IPS DF 6.9 (cell line): ENCODE results near the gene LRRC73.
"Not testable (repeated sequence)": the region's sequence is repeated elsewhere in the genome, so short reads cannot be mapped to it uniquely, and the experiment has no call there.

Source experiments
- DNase-seq: peaks from one replicate; pipeline ENCODE4 v3.0.0-alpha.2; 2013; ENCODE audit warnings: low read depth, low spot score
- H3K27ac ChIP-seq: one replicate; pipeline ENCODE4 v1.5.1; 2013; ENCODE audit warnings: low read length, control low read depth
- H3K27me3 ChIP-seq: 2 replicates; pipeline ENCODE4 v1.6.1; 2013; ENCODE audit warnings: mild to moderate bottlenecking, low read length; ENCODE audit not compliant: control insufficient read depth, insufficient read depth
- H3K36me3 ChIP-seq: 2 replicates; pipeline ENCODE4 v1.6.1; 2013; ENCODE audit warnings: low read length; ENCODE audit not compliant: control insufficient read depth, insufficient read depth
- H3K4me1 ChIP-seq: 2 replicates; pipeline ENCODE4 v1.6.1; 2013; ENCODE audit warnings: low read length; ENCODE audit not compliant: control insufficient read depth, insufficient read depth
- H3K4me3 ChIP-seq: 2 replicates; pipeline ENCODE4 v1.5.1; 2013; ENCODE audit warnings: mild to moderate bottlenecking, low read length
- H3K9me3 ChIP-seq: 2 replicates; pipeline ENCODE4 v1.6.1; 2013; ENCODE audit warnings: low read length, inconsistent platforms; ENCODE audit not compliant: control insufficient read depth, insufficient read depth
- WGBS: extraction: QIAGEN DNeasy Blood & Tissue Kit; methylation state at CpG from one replicate; pipeline ENCODE4 v1.1.7; 2013; ENCODE audit warnings: mixed read lengths, missing lambda C conversion rate; ENCODE audit not compliant: insufficient read length, insufficient coverage; 5-methylcytosine and 5-hydroxymethylcytosine counted together

LRRC73 gene

DNA sequence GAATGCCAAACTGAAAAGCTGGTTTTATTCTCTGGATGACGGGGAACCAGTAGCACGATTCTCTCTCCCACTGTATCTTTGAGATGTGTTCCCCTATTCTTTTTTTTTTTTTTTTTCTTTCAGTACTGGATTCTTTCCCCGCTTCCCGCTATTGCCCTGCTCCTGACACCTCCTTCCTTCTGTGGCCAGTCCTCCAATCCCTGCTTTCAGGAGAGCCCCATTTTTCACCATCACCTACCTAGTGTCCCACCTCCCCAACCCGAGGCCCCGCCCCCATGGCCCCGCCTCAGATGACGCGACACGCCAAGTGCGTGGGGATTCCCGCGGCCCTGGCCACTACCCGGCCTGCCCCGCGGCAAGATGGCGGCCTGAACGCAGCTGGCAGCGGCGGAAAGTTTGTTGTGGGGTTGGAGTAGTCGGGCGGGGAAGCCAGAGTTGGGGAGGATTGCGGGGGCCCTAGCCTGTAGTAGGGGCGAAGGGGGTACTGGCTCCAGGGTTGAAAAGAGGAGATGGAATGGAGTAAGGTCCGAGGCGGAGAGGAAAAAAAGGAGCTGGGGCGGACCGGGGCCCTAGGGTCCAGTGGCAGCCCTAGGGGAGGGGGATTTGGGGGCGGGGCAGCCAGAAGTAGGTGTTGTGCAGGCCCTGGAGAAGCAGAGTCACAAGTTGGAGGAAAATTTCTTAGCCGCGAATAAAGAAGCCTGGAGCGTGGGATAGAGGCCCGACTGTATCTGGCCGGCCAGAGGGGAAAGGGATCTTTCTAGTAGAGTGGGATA lies 32.7 kb downstream of the LRRC73 start, which contains the start of gene TJAP1:
TSS of gene TJAP1 (plus strand) at position 336 of the 773 bp plus-strand sequence. CDS start 21,432 bp downstream, outside the sequence.
- peak; percentile 83 for DNase-seq
- Histone ChIP-seq H3K27me3 (no peaks in the 10 kb centered on the region; the same call in 1 of the 2 replicates), H3K4me3 (peak within 1 kb of the TSS; percentile 90; the same call in 1 of the 2 replicates), H3K9me3 (no peaks in the 10 kb centered on the region), H3K36me3 (no peaks in the 10 kb centered on the region), H3K4me1 (peaks cover 5% of the 10 kb centered on the region; the same call in 1 of the 2 replicates), H3K27ac (no peak within 1 kb of the TSS)
- WGBS = no CpG with 5 or more reads among the region's 34 CpGs

GRCh38 chr6:43476746-43477145 lies 33.4 kb downstream of the LRRC73 start:
- H3K27ac ChIP-seq = no peak overlapping the region

DNA sequence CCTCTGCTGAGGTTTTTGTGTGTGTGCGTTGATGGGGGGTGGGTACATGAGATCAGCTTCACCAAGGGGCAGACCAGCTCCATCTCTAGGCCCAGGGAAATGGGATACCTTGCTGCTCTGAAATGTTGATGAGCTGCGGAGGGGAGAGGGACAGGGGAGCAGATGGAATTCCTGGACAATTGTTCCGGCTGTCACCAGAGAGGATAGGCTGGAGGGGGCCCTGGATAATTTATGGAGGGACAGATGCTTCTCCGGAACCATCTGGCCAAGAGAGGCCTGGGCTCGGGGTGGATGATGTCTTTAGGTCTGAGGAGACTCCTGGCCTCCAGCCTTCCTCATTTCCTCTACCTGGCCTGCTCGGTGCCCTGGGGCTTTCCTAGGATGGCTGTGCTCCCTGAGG lies 34.6 kb downstream of the LRRC73 start:
- no CpG with 5 or more reads among the region's 6 CpGs for WGBS

More at GRCh38 chr6:43476746-43477145, 33.4 kb downstream of the LRRC73 start:
- H3K9me3 ChIP-seq = no peaks in the 10 kb centered on the region
- no peaks in the 10 kb centered on the region; the same call in 1 of the 2 replicates for H3K27me3 ChIP-seq
- WGBS = no CpG with 5 or more reads among the region's 2 CpGs
- H3K4me1 ChIP-seq = peaks cover 2% of the 10 kb centered on the region; the same call in 1 of the 2 replicates
- no peak overlapping the region; the same call in 1 of the 2 replicates for H3K4me3 ChIP-seq
- no peak for DNase-seq
- H3K36me3 ChIP-seq = no peaks in the 10 kb centered on the region

DNA sequence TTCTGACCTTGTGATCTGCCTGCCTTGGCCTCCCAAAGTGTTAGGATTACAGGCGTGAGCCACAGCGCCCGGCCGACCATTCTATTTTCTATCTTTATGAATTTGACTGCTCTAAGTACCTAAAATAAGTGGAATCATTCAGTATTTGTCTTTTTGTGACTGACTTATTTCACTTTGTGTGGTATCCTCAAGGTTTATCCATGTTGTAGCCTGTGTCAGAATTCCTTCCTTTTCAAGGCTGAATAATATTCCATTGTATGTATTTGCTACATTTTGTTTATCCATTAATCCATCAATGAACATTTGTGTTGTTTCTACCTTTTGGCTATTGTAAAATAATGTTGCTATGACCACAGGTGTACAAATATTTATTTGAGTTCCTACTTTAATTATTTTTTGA lies 37.6 kb downstream of the LRRC73 start:
- H3K27me3 ChIP-seq = no peaks in the 10 kb centered on the region; the same call in 1 of the 2 replicates
- WGBS = no CpG with 5 or more reads among the region's 4 CpGs
- H3K4me3 ChIP-seq = no peak overlapping the region
- no peak overlapping the region for H3K27ac ChIP-seq
- H3K9me3 ChIP-seq = no peaks in the 10 kb centered on the region
- no peak for DNase-seq
- H3K4me1 ChIP-seq = peaks cover 2% of the 10 kb centered on the region; the same call in 1 of the 2 replicates
- H3K36me3 ChIP-seq = no peaks in the 10 kb centered on the region

More for the DNA sequence above, 34.6 kb downstream of the LRRC73 start:
- no peak overlapping the region for H3K4me3 ChIP-seq
- H3K4me1 ChIP-seq = 0 out of 2 replicates have a peak, but pooled peaks cover 2% of the 10 kb centered on the region
- no peak overlapping the region for H3K27ac ChIP-seq
- H3K27me3 ChIP-seq = no peaks in the 10 kb centered on the region; the same call in 1 of the 2 replicates
- DNase-seq = no peak
- no peaks in the 10 kb centered on the region for H3K36me3 ChIP-seq
- H3K9me3 ChIP-seq = no peaks in the 10 kb centered on the region

GRCh38 chr6:43471399-43471798 lies 38.7 kb downstream of the LRRC73 start:
- peaks cover 2% of the 10 kb centered on the region; the same call in 1 of the 2 replicates for H3K4me1 ChIP-seq
- no peaks in the 10 kb centered on the region for H3K36me3 ChIP-seq
- WGBS = no CpG with 5 or more reads among the region's 1 CpG
- H3K4me3 ChIP-seq = no peak overlapping the region
- no peaks in the 10 kb centered on the region; the same call in 1 of the 2 replicates for H3K27me3 ChIP-seq
- H3K9me3 ChIP-seq = no peaks in the 10 kb centered on the region
- H3K27ac ChIP-seq = no peak overlapping the region
- no peak for DNase-seq

DNA sequence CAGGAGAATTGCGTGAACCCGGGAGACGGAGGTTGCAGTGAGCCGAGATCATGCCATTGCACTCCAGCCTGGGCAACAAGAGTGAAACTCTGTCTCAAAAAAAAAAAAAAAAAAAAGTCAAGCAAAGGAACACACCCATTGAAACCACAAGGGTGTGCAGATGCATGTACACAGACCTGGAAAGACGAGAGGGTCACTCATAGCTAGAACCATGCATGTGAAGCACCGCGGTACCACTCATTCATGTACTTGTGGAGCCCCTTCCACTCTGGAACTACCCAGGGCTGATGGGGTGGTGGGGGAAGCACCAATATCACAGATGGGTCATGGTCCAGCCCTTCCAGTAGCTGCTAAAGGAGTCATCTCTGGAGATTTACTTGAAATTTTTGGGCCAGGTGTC lies 40.2 kb downstream of the LRRC73 start:
- no CpG with 5 or more reads among the region's 7 CpGs for WGBS

DNA sequence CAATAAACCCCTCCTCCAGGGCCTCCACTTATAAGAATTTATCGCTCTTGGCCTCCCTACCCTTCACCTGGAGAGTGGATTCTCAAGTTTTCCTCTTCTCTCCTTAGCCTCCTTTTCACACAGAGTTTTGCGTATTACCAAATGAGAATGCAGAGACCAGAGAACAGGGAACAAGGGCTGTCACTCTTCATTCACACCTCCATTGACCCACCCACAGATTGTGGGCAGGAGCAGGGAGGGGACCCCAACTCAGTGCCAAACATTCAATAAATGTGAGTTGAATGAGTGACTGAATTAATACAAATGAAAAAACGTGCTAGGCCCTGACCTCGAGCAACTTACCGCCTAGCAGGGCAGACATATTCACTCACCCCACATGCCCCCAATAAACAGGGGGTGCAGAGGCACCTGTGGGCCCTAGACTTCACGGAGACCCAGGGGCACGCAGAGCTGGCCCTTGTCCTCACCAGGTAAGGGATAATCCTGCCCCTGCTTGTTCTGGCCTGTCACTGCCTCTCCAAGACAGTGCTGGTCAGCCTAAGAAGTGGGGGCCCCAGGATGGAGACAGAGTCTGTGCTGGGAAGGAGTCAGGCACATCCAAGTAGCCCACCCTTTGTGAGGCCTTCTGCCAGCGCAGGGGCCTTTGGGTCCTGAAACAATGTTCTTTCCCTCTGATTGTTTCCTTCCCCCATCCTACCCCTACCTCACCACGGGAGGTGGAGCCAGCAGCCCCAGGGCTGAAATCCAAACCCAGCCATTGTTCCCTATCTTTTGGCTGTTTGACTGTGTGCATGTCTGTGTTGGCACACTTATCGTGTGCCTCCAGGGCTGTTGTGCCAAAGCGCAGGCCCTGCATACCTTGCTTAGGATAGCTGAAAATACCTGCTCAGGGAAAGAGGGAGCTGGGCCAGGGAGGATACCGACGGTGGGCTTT lies 41.1 kb downstream of the LRRC73 start:
- no peak for DNase-seq
- Histone ChIP-seq H3K4me1 (peaks cover 2% of the 10 kb centered on the region; the same call in 1 of the 2 replicates), H3K9me3 (no peaks in the 10 kb centered on the region), H3K27me3 (no peaks in the 10 kb centered on the region; the same call in 1 of the 2 replicates), H3K27ac (no peak overlapping the region), H3K36me3 (no peaks in the 10 kb centered on the region), H3K4me3 (no peak overlapping the region)
- WGBS = no CpG with 5 or more reads among the region's 13 CpGs

More for the DNA sequence above, 40.2 kb downstream of the LRRC73 start:
- H3K27me3 ChIP-seq = no peaks in the 10 kb centered on the region; the same call in 1 of the 2 replicates
- DNase-seq = no peak
- H3K36me3 ChIP-seq = no peaks in the 10 kb centered on the region
- H3K4me3 ChIP-seq = no peak overlapping the region
- no peak overlapping the region for H3K27ac ChIP-seq
- peaks cover 2% of the 10 kb centered on the region; the same call in 1 of the 2 replicates for H3K4me1 ChIP-seq
- H3K9me3 ChIP-seq = no peaks in the 10 kb centered on the region

- no peak overlapping the region for H3K27ac ChIP-seq
- no peak for DNase-seq
- no peaks in the 10 kb centered on the region for H3K9me3 ChIP-seq
- no CpG with 5 or more reads among the region's 4 CpGs for WGBS
- H3K36me3 ChIP-seq = no peaks in the 10 kb centered on the region
- peaks cover 2% of the 10 kb centered on the region; the same call in 1 of the 2 replicates for H3K4me1 ChIP-seq
- H3K4me3 ChIP-seq = no peak overlapping the region
- H3K27me3 ChIP-seq = no peaks in the 10 kb centered on the region
These were observed 41.9 kb downstream of the LRRC73 start for GRCh38 chr6:43468240-43468639.

- Histone ChIP-seq H3K27me3 (no peaks in the 10 kb centered on the region), H3K4me1 (peaks cover 2% of the 10 kb centered on the region; the same call in 1 of the 2 replicates), H3K36me3 (no peaks in the 10 kb centered on the region), H3K9me3 (no peaks in the 10 kb centered on the region), H3K4me3 (no peak overlapping the region), H3K27ac (no peak overlapping the region)
- no peak for DNase-seq
- no CpG with 5 or more reads among the region's 4 CpGs for WGBS
These were observed 42.4 kb downstream of the LRRC73 start for GRCh38 chr6:43467752-43468151.

DNA sequence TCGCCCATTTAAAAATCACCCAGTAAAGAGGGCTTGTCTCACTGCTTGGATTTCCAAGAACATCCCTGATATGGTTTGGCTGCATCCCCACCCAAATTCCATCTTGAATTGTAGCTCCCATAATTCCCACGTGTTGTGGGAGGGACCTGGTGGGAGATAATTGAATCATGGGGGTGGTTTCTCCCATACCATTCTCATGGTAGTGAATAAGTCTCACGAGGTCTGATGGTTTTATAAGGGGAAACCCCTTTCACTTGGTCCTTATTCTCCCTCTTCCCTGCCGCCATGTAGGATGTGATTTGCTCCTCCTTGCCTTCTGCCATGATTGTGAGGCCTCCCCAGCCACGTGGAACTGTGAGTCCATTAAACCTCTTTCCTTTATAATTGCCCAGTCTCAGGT lies 42.9 kb downstream of the LRRC73 start:
- WGBS = no CpG with 5 or more reads among the region's 5 CpGs
- not testable (repeated sequence) for DNase-seq

More for the DNA sequence above, 42.9 kb downstream of the LRRC73 start:
- H3K36me3 ChIP-seq, H3K9me3 ChIP-seq, H3K4me3 ChIP-seq, H3K27ac ChIP-seq, H3K4me1 ChIP-seq, H3K27me3 ChIP-seq: not testable (repeated sequence)
